ELR (cell line): Measurements from ENCODE around the gene RNF19B.

Experiments used
- DNase-seq: peaks from one replicate; pipeline ENCODE4 v3.0.0-alpha.2; 2015; ENCODE audit warnings: low read depth

Gene RNF19B

GRCh38 chr1:32965251-32965747, 690 bp upstream of the RNF19B start:
- no peak for DNase-seq

- peak; percentile 72 for DNase-seq
These were observed 706 bp downstream of the RNF19B start for GRCh38 chr1:32963746-32964460.

- peak; percentile 21 for DNase-seq
These were observed 2.2 kb downstream of the RNF19B start for GRCh38 chr1:32962248-32962896.

- DNase-seq = no peak
These were observed 3.7 kb downstream of the RNF19B start for GRCh38 chr1:32960819-32961355.

GRCh38 chr1:32960342-32960741, 4.3 kb downstream of the RNF19B start:
- no peak for DNase-seq

GRCh38 chr1:32958827-32959226, 5.8 kb downstream of the RNF19B start:
- DNase-seq = no peak

- DNase-seq = no peak
These were observed 7.6 kb downstream of the RNF19B start for GRCh38 chr1:32957017-32957416.

- peak; percentile 56 for DNase-seq
These were observed 10.4 kb downstream of the RNF19B start for GRCh38 chr1:32954168-32954567.

- peak; percentile 89 for DNase-seq
These were observed 11.1 kb downstream of the RNF19B start for GRCh38 chr1:32953495-32953894.

- no peak for DNase-seq
These were observed 15.1 kb downstream of the RNF19B start for GRCh38 chr1:32949519-32949918.

GRCh38 chr1:32948905-32949304, 15.7 kb downstream of the RNF19B start:
- peak; percentile 12 for DNase-seq

- DNase-seq = no peak
These were observed 16.3 kb downstream of the RNF19B start for GRCh38 chr1:32948390-32948722.

GRCh38 chr1:32947669-32948389, 16.8 kb downstream of the RNF19B start:
- DNase-seq = no peak

- DNase-seq = no peak
These were observed 18.2 kb downstream of the RNF19B start for GRCh38 chr1:32946413-32946812.

- DNase-seq = no peak
These were observed 20.4 kb downstream of the RNF19B start for GRCh38 chr1:32944180-32944579.

GRCh38 chr1:32939655-32940371, 24.8 kb downstream of the RNF19B start:
- DNase-seq = peak; percentile 63

GRCh38 chr1:32937061-32937460, 27.5 kb downstream of the RNF19B start:
- peak; percentile 31 for DNase-seq

- DNase-seq = no peak
These were observed 30.1 kb downstream of the RNF19B start for GRCh38 chr1:32934535-32934934.

GRCh38 chr1:32933742-32934322, 30.8 kb downstream of the RNF19B start:
- peak; percentile 65 for DNase-seq

GRCh38 chr1:32931760-32932159, 32.8 kb downstream of the RNF19B start:
- DNase-seq = no peak

GRCh38 chr1:32929366-32929765, 35.2 kb downstream of the RNF19B start:
- DNase-seq = no peak

- no peak for DNase-seq
These were observed 35.9 kb downstream of the RNF19B start for GRCh38 chr1:32928715-32929114.
